Subcutaneous adipose tissue (tissue), 4 donors: ENCODE results near the gene SCN4A. TPM values are rescaled to one million over a fixed set of nuclear protein-coding genes. Genes with fewer than 3 reads are reported as not detected.

ENCODE experiments used
- CTCF ChIP-seq: fragments of 450-650 bp; IDR thresholded peaks from one replicate; pipeline ENCODE4 v1.5.1; 2016; ENCODE audit warnings: low read depth, mild to moderate bottlenecking, control low read depth, antibody characterized with exemption, moderate library complexity
- total RNA-seq, 4 donors: library from RNA; depleted of rRNA; stranded (reverse); fragments of >200 nt; gene quantifications; one replicate each; pipeline ENCODE4 v1.1.0, GENCODE V29; 2016

SCN4A gene
- total RNA-seq, 4 donors from 2014 or later, result 6.2 to 43.3 (median 18.1) TPM

GRCh38 chr17:63954402-63955063 lies 18.2 kb downstream of the SCN4A start:
- TF ChIP-seq CTCF, result no peak

GRCh38 chr17:63950940-63951907 lies 21.5 kb downstream of the SCN4A start:
- TF ChIP-seq CTCF, result no peak

GRCh38 chr17:63949576-63950250 lies 23.0 kb downstream of the SCN4A start:
- no peak for TF ChIP-seq CTCF

GRCh38 chr17:63948521-63948920 lies 24.2 kb downstream of the SCN4A start:
- no peak for TF ChIP-seq CTCF

GRCh38 chr17:63947711-63948330 lies 24.9 kb downstream of the SCN4A start:
- no peak for TF ChIP-seq CTCF

- TF ChIP-seq CTCF, result no peak
Observed at GRCh38 chr17:63946440-63947363, 26.0 kb downstream of the SCN4A start.
